Smooth muscle cell (in vitro differentiated cells): ENCODE measurements around the gene CEACAM6. TPM values are rescaled to one million over a fixed set of nuclear protein-coding genes. Genes with fewer than 3 reads are reported as not detected.

Source experiments
- DNase-seq: peaks from one replicate; lab custom pipeline; 2025; ENCODE audit not compliant: unreplicated experiment; lab: John Stamatoyannopoulos, UW
- H2AFZ ChIP-seq: fragments of 200-600 bp; sonication (generic); 2 replicates; pipeline ENCODE4 v1.6.0; 2016; ENCODE audit warnings: antibody characterized with exemption, low read depth, mild to moderate bottlenecking
- H3F3A ChIP-seq: fragments of 200-600 bp; sonication (generic); 2 replicates; pipeline ENCODE4 v1.6.0; 2017; ENCODE audit warnings: antibody characterized with exemption, low read depth
- H3K27ac ChIP-seq: fragments of 200-600 bp; sonication (generic); 2 replicates; pipeline ENCODE4 v1.5.1; 2016; ENCODE audit warnings: low read depth, mild to moderate bottlenecking
- H3K27me3 ChIP-seq: fragments of 200-600 bp; sonication (generic); 2 replicates; pipeline ENCODE4 v1.6.1; 2016; ENCODE audit warnings: low read depth, mild to moderate bottlenecking
- H3K36me3 ChIP-seq: fragments of 200-600 bp; sonication (generic); 2 replicates; pipeline ENCODE4 v1.5.1; 2016; ENCODE audit warnings: low read depth
- H3K4me1 ChIP-seq: fragments of 200-600 bp; sonication (generic); 2 replicates; pipeline ENCODE4 v1.5.1; 2016; ENCODE audit warnings: low read depth
- H3K4me2 ChIP-seq: fragments of 200-600 bp; sonication (generic); 2 replicates; pipeline ENCODE4 v1.6.0; 2016; ENCODE audit warnings: mild to moderate bottlenecking
- H3K4me3 ChIP-seq: fragments of 200-600 bp; sonication (generic); 2 replicates; pipeline ENCODE4 v1.5.1; 2016; ENCODE audit warnings: mild to moderate bottlenecking
- H3K79me2 ChIP-seq: fragments of 200-600 bp; sonication (generic); 2 replicates; pipeline ENCODE4 v1.6.0; 2016; ENCODE audit warnings: low read depth, mild to moderate bottlenecking
- H3K9ac ChIP-seq: fragments of 200-600 bp; sonication (generic); 2 replicates; pipeline ENCODE4 v1.6.0; 2016; ENCODE audit warnings: low read depth
- H3K9me3 ChIP-seq: fragments of 200-600 bp; sonication (generic); replicated peaks from 2 replicates; pipeline ENCODE4 v1.5.1; 2016; ENCODE audit warnings: low read depth
- H4K20me1 ChIP-seq: fragments of 200-600 bp; sonication (generic); 2 replicates; pipeline ENCODE4 v1.6.0; 2016; ENCODE audit warnings: low read depth
- WGBS: methylation state at CpG from one replicate; pipeline ENCODE4 v1.1.7; 2016; ENCODE audit warnings: low lambda C conversion rate; 5-methylcytosine and 5-hydroxymethylcytosine counted together
- polyA plus RNA-seq: library from polyadenylated mRNA; unstranded; fragments of >200 nt; fragmentation: Nextera tagmentation; extraction: Ambion mirVana; gene quantifications from 2 replicates; pipeline ENCODE4 v1.2.1, GENCODE V29; 2016
- total RNA-seq: library from RNA; depleted of rRNA; stranded (reverse); fragments of >200 nt; gene quantifications from 2 replicates; pipeline ENCODE4 v1.2.3, GENCODE V29; 2014
- TF ChIP-seq, protein P1 (sequence below): fragments of 200-600 bp; sonication (generic); IDR thresholded peaks from 2 replicates; pipeline ENCODE4 v1.5.1; 2017; ENCODE audit warnings: borderline replicate concordance, mild to moderate bottlenecking, antibody characterized with exemption; ENCODE audit not compliant: insufficient read depth, poor library complexity, severe bottlenecking

Gene CEACAM6
- total and polyA plus RNA-seq, 2 experiments from 2014 or later = not detected

- TF ChIP-seq, protein P1, sequence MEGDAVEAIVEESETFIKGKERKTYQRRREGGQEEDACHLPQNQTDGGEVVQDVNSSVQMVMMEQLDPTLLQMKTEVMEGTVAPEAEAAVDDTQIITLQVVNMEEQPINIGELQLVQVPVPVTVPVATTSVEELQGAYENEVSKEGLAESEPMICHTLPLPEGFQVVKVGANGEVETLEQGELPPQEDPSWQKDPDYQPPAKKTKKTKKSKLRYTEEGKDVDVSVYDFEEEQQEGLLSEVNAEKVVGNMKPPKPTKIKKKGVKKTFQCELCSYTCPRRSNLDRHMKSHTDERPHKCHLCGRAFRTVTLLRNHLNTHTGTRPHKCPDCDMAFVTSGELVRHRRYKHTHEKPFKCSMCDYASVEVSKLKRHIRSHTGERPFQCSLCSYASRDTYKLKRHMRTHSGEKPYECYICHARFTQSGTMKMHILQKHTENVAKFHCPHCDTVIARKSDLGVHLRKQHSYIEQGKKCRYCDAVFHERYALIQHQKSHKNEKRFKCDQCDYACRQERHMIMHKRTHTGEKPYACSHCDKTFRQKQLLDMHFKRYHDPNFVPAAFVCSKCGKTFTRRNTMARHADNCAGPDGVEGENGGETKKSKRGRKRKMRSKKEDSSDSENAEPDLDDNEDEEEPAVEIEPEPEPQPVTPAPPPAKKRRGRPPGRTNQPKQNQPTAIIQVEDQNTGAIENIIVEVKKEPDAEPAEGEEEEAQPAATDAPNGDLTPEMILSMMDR = no peak
- Histone ChIP-seq H3K4me2 (no peak overlapping the region), H3K4me1 (no peaks in the 10 kb centered on the region), H3K27ac (no peak overlapping the region), H3K9me3 (no peaks in the 10 kb centered on the region), H4K20me1 (no peaks in the 10 kb centered on the region), H3K79me2 (no peaks in the 10 kb centered on the region), H3K9ac (no peak overlapping the region), H3K36me3 (no peaks in the 10 kb centered on the region), H3F3A (no peaks in the 10 kb centered on the region), H3K27me3 (no peaks in the 10 kb centered on the region), H3K4me3 (no peak overlapping the region), H2AFZ (no peak overlapping the region)
- WGBS = 67% methylated on average over 4 of the region's 4 CpGs
- no peak for DNase-seq
These were observed 55.0 kb downstream of the CEACAM6 start for GRCh38 chr19:41810301-41810700.

DNA sequence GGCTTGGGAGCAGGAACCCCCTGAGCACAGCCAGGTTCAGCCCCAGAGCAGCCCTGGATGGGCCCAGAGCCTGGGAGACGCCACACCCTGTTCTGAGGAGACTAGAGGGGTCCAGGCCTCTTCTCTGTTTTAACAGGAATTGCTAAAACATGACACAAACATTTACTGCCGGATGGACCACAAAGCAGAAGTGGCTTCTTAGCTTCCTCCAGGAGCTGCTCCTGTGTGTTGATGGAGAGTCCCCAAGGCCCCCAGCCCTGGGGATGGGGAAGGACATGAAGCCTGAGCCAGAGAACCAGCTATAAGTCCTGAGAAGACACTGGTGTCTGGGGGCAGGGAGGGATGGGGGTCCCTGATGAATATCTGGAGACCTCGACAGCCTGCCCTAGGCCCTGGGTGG, 55.7 kb downstream of the CEACAM6 start:
- Histone ChIP-seq H3K27ac (no peak overlapping the region), H3K4me1 (no peaks in the 10 kb centered on the region), H3F3A (no peaks in the 10 kb centered on the region), H4K20me1 (no peaks in the 10 kb centered on the region), H3K4me3 (no peak overlapping the region), H3K27me3 (no peaks in the 10 kb centered on the region), H3K9me3 (no peaks in the 10 kb centered on the region), H3K36me3 (no peaks in the 10 kb centered on the region), H3K79me2 (no peaks in the 10 kb centered on the region), H3K9ac (no peak overlapping the region), H2AFZ (no peak overlapping the region), H3K4me2 (no peak overlapping the region)
- WGBS = 72% methylated on average over 3 of the region's 3 CpGs
- DNase-seq = no peak
- TF ChIP-seq, protein P1 = no peak

DNA sequence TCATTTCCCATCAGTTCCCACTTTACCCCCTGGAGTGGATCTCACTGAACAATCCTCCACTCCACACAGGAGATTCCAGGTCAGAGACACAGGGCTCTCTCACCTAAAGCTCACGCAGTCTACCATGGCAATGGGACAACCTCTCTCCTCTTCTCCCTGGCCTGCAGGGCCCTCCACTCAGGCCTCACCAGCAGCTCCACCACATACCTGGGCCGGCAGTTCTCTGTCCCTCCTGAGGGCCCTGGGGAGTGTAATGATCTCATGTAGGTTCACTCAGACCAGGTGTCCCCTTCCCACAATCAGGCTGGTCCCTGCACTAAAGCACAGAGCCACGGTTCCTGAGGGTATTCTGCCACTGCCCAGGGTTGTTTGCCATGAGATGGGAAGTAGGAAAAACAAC, 56.7 kb downstream of the CEACAM6 start:
- Histone ChIP-seq H3K4me2 (no peak overlapping the region), H3K36me3 (no peaks in the 10 kb centered on the region), H3K27me3 (no peaks in the 10 kb centered on the region), H3F3A (no peaks in the 10 kb centered on the region), H4K20me1 (no peaks in the 10 kb centered on the region), H3K79me2 (no peaks in the 10 kb centered on the region), H2AFZ (no peak overlapping the region), H3K4me3 (no peak overlapping the region), H3K9ac (no peak overlapping the region), H3K27ac (no peak overlapping the region), H3K4me1 (no peaks in the 10 kb centered on the region), H3K9me3 (no peaks in the 10 kb centered on the region)
- TF ChIP-seq, protein P1 = no peak
- WGBS = 64% methylated on average over 3 of the region's 3 CpGs
- no peak for DNase-seq

DNA sequence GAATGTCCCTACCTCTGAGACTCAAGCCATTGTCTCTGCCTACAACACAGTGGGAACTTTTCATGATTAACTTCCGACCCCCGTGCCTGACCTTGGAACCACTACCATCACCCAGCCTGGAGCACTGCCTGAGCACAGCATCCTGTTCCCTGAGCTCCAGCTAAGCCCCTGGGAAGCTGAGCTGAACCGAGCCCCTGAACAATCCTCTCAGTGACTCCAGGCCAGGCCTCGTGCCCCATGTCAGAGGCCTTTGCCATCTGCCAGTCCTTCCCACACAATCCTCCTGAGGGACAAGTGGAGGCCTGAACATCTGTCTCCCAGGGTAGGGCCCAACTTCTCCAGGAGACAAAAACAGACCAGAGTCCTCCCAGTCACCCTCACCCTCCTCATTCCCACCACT, 58.6 kb downstream of the CEACAM6 start:
- 68% methylated on average over 4 of the region's 4 CpGs for WGBS
- H4K20me1 ChIP-seq = no peaks in the 10 kb centered on the region
- H3F3A ChIP-seq = no peaks in the 10 kb centered on the region
- H3K4me2 ChIP-seq = no peak overlapping the region
- H3K36me3 ChIP-seq = no peaks in the 10 kb centered on the region
- H2AFZ ChIP-seq = no peak overlapping the region
- no peak overlapping the region for H3K4me3 ChIP-seq
- no peaks in the 10 kb centered on the region for H3K4me1 ChIP-seq
- H3K27ac ChIP-seq = no peak overlapping the region
- H3K9me3 ChIP-seq = no peaks in the 10 kb centered on the region
- TF ChIP-seq, protein P1 = no peak
- no peak overlapping the region for H3K9ac ChIP-seq
- no peak for DNase-seq
- H3K79me2 ChIP-seq = no peaks in the 10 kb centered on the region
- H3K27me3 ChIP-seq = no peaks in the 10 kb centered on the region
